HepG2 (cell line): Measurements from ENCODE around the gene TNN. TPM values are rescaled to one million over a fixed set of nuclear protein-coding genes. Genes with fewer than 3 reads are reported as not detected.

Experiments
- ATAC-seq: fragments of 200-7000 bp; cut with Tn5 transposase; 3 replicates; pipeline ENCODE4 v1.9.1; 2020; ENCODE audit warnings: mild to moderate bottlenecking, moderate library complexity
- BruUV-seq: library from RNA; stranded (reverse); fragments of 400-500 nt; replicated peaks from 2 replicates; lab custom pipeline; 2021; lab: Mats Ljungman, UMichigan
- CTCF ChIA-PET: fragments of 300-600 bp; formaldehyde crosslinking; extraction: SDS; loops from one replicate; lab custom pipeline; 2021; ENCODE audit warnings: low total read pairs, inconsistent platforms, low intra/inter-chr PET ratio; lab: Yijun Ruan, JAX
- POLR2A ChIA-PET: fragments of 350-600 bp; sonication (Branson Sonifier 250); formaldehyde crosslinking; loops from one replicate; lab custom pipeline; 2020; ENCODE audit warnings: antibody characterized with exemption, inconsistent platforms; lab: Yijun Ruan, JAX
- DNase-seq: peaks from one replicate; pipeline ENCODE4 v3.0.0-alpha.2; 2015; ENCODE audit warnings: low spot score
- FAIRE-seq: peaks from 3 replicates; lab custom pipeline; 2011; peaks lifted over from hg19 to GRCh38; lab: Jason Lieb, UNC
- H2AFZ ChIP-seq: one replicate; pipeline ENCODE4 v1.6.1; 2011; ENCODE audit warnings: low read length, inconsistent platforms
- H3K27ac ChIP-seq: fragments of 300-600 bp; 3 replicates; pipeline ENCODE4 v1.8.0; 2011; ENCODE audit warnings: mixed run types, mild to moderate bottlenecking, mixed read lengths, low read length, inconsistent platforms; ENCODE audit not compliant: insufficient read depth; ENCODE audit errors: extremely low read length
- H3K27me3 ChIP-seq, 2 experiments: fragments of 200-600 bp in 1 of 2; 2 replicates in 1 of 2; 3 replicates in 1 of 2; pipeline versions ENCODE4 v1.6.0 to v1.8.0; 2011; ENCODE audit warnings: low read length in 2 of 2, mild to moderate bottlenecking in 2 of 2, moderate library complexity in 2 of 2, inconsistent platforms in 1 of 2; ENCODE audit not compliant: insufficient read depth in 2 of 2, control insufficient read depth in 1 of 2
- H3K36me3 ChIP-seq, 2 experiments: fragments of 200-600 bp in 1 of 2; replicated peaks in 1 of 2; 2 replicates in 1 of 2; 3 replicates in 1 of 2; pipeline versions ENCODE4 v1.5.1 to v1.8.0; 2011; ENCODE audit warnings: low read length in 2 of 2, inconsistent platforms in 1 of 2; ENCODE audit not compliant: insufficient read depth in 2 of 2, control insufficient read depth in 1 of 2
- H3K4me1 ChIP-seq: 2 replicates; pipeline ENCODE4 v1.5.1; 2012; ENCODE audit warnings: low read length, inconsistent platforms; ENCODE audit not compliant: insufficient read depth
- H3K4me2 ChIP-seq: 2 replicates; pipeline ENCODE4 v1.6.0; 2011; ENCODE audit warnings: low read depth, low read length, inconsistent platforms
- H3K4me3 ChIP-seq, 3 experiments: fragments of 200-600 bp in 1 of 3; sonication (generic), shearing (Covaris generic) in 1 of 3; replicated peaks in 1 of 3; 2 replicates each; pipeline ENCODE4 v1.5.1; 2011 to 2016; ENCODE audit warnings: low read length in 3 of 3, inconsistent platforms in 2 of 3, low read depth in 2 of 3, mild to moderate bottlenecking in 2 of 3, control low read depth in 1 of 3, mixed read lengths in 1 of 3; ENCODE audit not compliant: insufficient read depth in 1 of 3
- H3K79me2 ChIP-seq: one replicate; pipeline ENCODE4 v1.6.1; 2011; ENCODE audit warnings: low read length, inconsistent platforms; ENCODE audit not compliant: insufficient read depth
- H3K9ac ChIP-seq: 2 replicates; pipeline ENCODE4 v1.6.0; 2011; ENCODE audit warnings: mild to moderate bottlenecking, low read depth, low read length, inconsistent platforms; ENCODE audit not compliant: insufficient read depth
- H3K9me3 ChIP-seq: 2 replicates; pipeline ENCODE4 v1.5.1; 2012; ENCODE audit warnings: mild to moderate bottlenecking, low read length
- H4K20me1 ChIP-seq: 2 replicates; pipeline ENCODE4 v1.6.0; 2011; ENCODE audit warnings: inconsistent platforms, mild to moderate bottlenecking, low read length, moderate library complexity; ENCODE audit not compliant: insufficient read depth
- CSRNP2 ChIP-seq: sonication (generic); formaldehyde crosslinking; conservative IDR thresholded peaks from 2 replicates; pipeline ENCODE4 v1.8.0; 2022; ENCODE audit warnings: low read depth, missing genetic modification reagents
- FLYWCH1 ChIP-seq: sonication (generic); formaldehyde crosslinking; IDR thresholded peaks from 2 replicates; pipeline ENCODE4 v1.8.1; 2023; ENCODE audit warnings: mild to moderate bottlenecking, missing genetic modification reagents
- HNRNPL ChIP-seq: fragments of 200-400 bp; formaldehyde crosslinking; IDR thresholded peaks from 2 replicates; pipeline ENCODE4 v1.6.1; 2017; ENCODE audit warnings: mild to moderate bottlenecking, low read depth, low read length
- IKZF4 ChIP-seq: sonication (generic); formaldehyde crosslinking; IDR thresholded peaks from 2 replicates; pipeline ENCODE4 v1.5.1; 2020; ENCODE audit warnings: borderline replicate concordance, mild to moderate bottlenecking, low read depth, missing genetic modification reagents; ENCODE audit errors: not compliant biosample characterization
- MAZ ChIP-seq, 2 experiments: sonication (generic) in 1 of 2; formaldehyde crosslinking in 1 of 2; IDR thresholded peaks; 2 replicates each; pipeline versions ENCODE4 v1.5.0 to v1.6.1; 2012 to 2020; ENCODE audit warnings: low read depth in 2 of 2, mild to moderate bottlenecking in 2 of 2, borderline replicate concordance in 1 of 2, improper control_type of control experiment in 1 of 2, low read length in 1 of 2, missing genetic modification reagents in 1 of 2, moderate library complexity in 1 of 2
- MED13 ChIP-seq: sonication (generic); formaldehyde crosslinking; IDR thresholded peaks from 2 replicates; pipeline ENCODE4 v1.5.0; 2020; ENCODE audit warnings: missing genetic modification reagents
- MIXL1 ChIP-seq: IDR thresholded peaks from 2 replicates; pipeline ENCODE4 v1.6.1; 2016
- PRPF4 ChIP-seq: fragments of 200-400 bp; formaldehyde crosslinking; IDR thresholded peaks from 2 replicates; pipeline ENCODE4 v1.6.1; 2016; ENCODE audit warnings: low read length, low read depth; ENCODE audit not compliant: poor library complexity, severe bottlenecking
- SALL2 ChIP-seq: sonication (generic); formaldehyde crosslinking; IDR thresholded peaks from 2 replicates; pipeline ENCODE4 v1.8.1; 2023; ENCODE audit warnings: mild to moderate bottlenecking, missing genetic modification reagents, inconsistent platforms
- TFDP2 ChIP-seq: sonication (generic); formaldehyde crosslinking; IDR thresholded peaks from 2 replicates; pipeline ENCODE4 v1.4.0; 2020; ENCODE audit warnings: missing genetic modification reagents
- ZBTB20 ChIP-seq: sonication (generic); formaldehyde crosslinking; IDR thresholded peaks from 2 replicates; pipeline ENCODE4 v1.8.1; 2023; ENCODE audit warnings: missing genetic modification reagents, low read depth, mild to moderate bottlenecking, borderline replicate concordance
- ZBTB8A ChIP-seq: sonication (generic); formaldehyde crosslinking; IDR thresholded peaks from 2 replicates; pipeline ENCODE4 v1.4.0; 2020; ENCODE audit warnings: mild to moderate bottlenecking, low read depth, missing genetic modification reagents, borderline replicate concordance
- ZFP91 ChIP-seq: sonication (generic); formaldehyde crosslinking; IDR thresholded peaks from 2 replicates; pipeline ENCODE4 v1.9.0; 2022; ENCODE audit warnings: missing genetic modification reagents, mild to moderate bottlenecking, borderline replicate concordance
- ZNF101 ChIP-seq: sonication (generic); formaldehyde crosslinking; IDR thresholded peaks from 2 replicates; pipeline ENCODE4 v1.4.0; 2020; ENCODE audit warnings: mild to moderate bottlenecking, low read depth, missing genetic modification reagents, borderline replicate concordance
- ZNF576 ChIP-seq: sonication (generic); formaldehyde crosslinking; IDR thresholded peaks from 2 replicates; pipeline ENCODE4 v1.4.0; 2020; ENCODE audit warnings: mild to moderate bottlenecking, missing genetic modification reagents
- WGBS: methylation state at CpG from one replicate; pipeline ENCODE4 v1.1.6; 2017; ENCODE audit warnings: low lambda C conversion rate; 5-methylcytosine and 5-hydroxymethylcytosine counted together
- in situ Hi-C: cut with HindIII; loops from 2 replicates; pipeline ENCODE4 v1.10.0; 2017; ENCODE audit warnings: low pct_unique_long_range_greater_than_20kb; ENCODE audit not compliant: extremely low pct_ligation_motif_present
- intact Hi-C: fragments of 100-400 bp; cut with micrococcal nuclease; formaldehyde crosslinking; loops from one replicate; pipeline ENCODE4 v1.10.0; 2022; ENCODE audit not compliant: unreplicated experiment
- polyA plus RNA-seq, 8 experiments: library from polyadenylated mRNA; depleted of rRNA in 3 of 8; stranded (reverse) in 7 of 8; unstranded in 1 of 8; fragments of >200 nt; fragmentation: Illumina TruSeq in 4 of 8; extraction: Trizol in 4 of 8; gene quantifications; 2 replicates each; pipeline versions ENCODE4 v1.2.1 to v1.2.3, GENCODE V29; 2011 to 2016; ENCODE audit warnings: low read depth in 4 of 8, missing spikeins in 1 of 8, mixed read lengths in 1 of 8; ENCODE audit not compliant: insufficient read depth in 1 of 8
- total RNA-seq, 5 experiments: library from RNA; depleted of rRNA; stranded (reverse); fragments of >200 nt; fragmentation: Illumina TruSeq; extraction: Trizol; gene quantifications; 2 replicates each; pipeline ENCODE4 v1.2.3, GENCODE V29; 2016; ENCODE audit warnings: low read depth in 1 of 5

TNN gene
- total and polyA plus RNA-seq, 2 of the 13 experiments (the other 11 are each of a cell fraction or from before 2014, with no cell fraction given): not detected

GRCh38 chr1:175164751-175165150, 97.1 kb downstream of the TNN start:
- no peaks in the 10 kb centered on the region for H3K9me3 ChIP-seq
- TF ChIP-seq CSRNP2 (CRISPR knock-in tag): no peak
- TF ChIP-seq ZFP91 (CRISPR knock-in tag): no peak
- TF ChIP-seq MIXL1 (CRISPR knock-in tag): no peak
- no peak for TF ChIP-seq HNRNPL
- TF ChIP-seq IKZF4 (CRISPR knock-in tag): no peak
- TF ChIP-seq ZNF101: no peak
- no peak for TF ChIP-seq PRPF4
- TF ChIP-seq SALL2 (CRISPR knock-in tag): no peak
- TF ChIP-seq ZNF576: no peak
- no peak for TF ChIP-seq ZBTB20
- no peak for TF ChIP-seq FLYWCH1 (CRISPR knock-in tag)
- TF ChIP-seq TFDP2 (CRISPR knock-in tag): no peak
- TF ChIP-seq ZBTB8A (CRISPR knock-in tag): no peak
- TF ChIP-seq MAZ (IDR thresholded peaks at IDR 0.05; ENCODE audit: borderline replicate concordance, low read depth, low read length): no peak
- no peak for TF ChIP-seq MAZ (CRISPR knock-in tag; IDR thresholded peaks at IDR 0.05; ENCODE audit: low read depth)
- no peak for TF ChIP-seq MED13 (CRISPR knock-in tag)
- no peaks in the 10 kb centered on the region for H4K20me1 ChIP-seq
- WGBS: 36% methylated on average over 2 of the region's 2 CpGs
- no peaks in the 10 kb centered on the region for H3K79me2 ChIP-seq
- no peak overlapping the region for H3K27ac ChIP-seq
- DNase-seq (no peak), ATAC-seq (no peak), FAIRE-seq (no peak)
- POLR2A ChIA-PET: no interaction called here
- no peaks in the 10 kb centered on the region for H3K27me3 ChIP-seq
- CTCF ChIA-PET: no interaction called here
- H3K9ac ChIP-seq: no peak overlapping the region
- H3K36me3 ChIP-seq: no peaks in the 10 kb centered on the region
- no peak overlapping the region for H3K4me2 ChIP-seq
- BruUV-seq: no TSS peak
- in situ Hi-C loops: loop anchor here (25.0 kb wide), 3 partner anchors 723 to 1673 kb away; no protein-coding TSS in a partner anchor
- no peaks in the 10 kb centered on the region for H3K4me1 ChIP-seq
- H3K4me3 ChIP-seq: no peak overlapping the region
- no peak overlapping the region for H2AFZ ChIP-seq
- intact Hi-C loops: no loop called here
